Bronchus fibroblast of lung (primary cell): ENCODE data around the gene PLIN4. TPM values are rescaled to one million over a fixed set of nuclear protein-coding genes. Genes with fewer than 3 reads are reported as not detected.

Source experiments
- total RNA-seq: library from RNA; depleted of rRNA; stranded (reverse); fragments of >200 nt; gene quantifications from 2 replicates; pipeline ENCODE4 v1.2.3, GENCODE V29; 2015

Gene PLIN4, protein sequence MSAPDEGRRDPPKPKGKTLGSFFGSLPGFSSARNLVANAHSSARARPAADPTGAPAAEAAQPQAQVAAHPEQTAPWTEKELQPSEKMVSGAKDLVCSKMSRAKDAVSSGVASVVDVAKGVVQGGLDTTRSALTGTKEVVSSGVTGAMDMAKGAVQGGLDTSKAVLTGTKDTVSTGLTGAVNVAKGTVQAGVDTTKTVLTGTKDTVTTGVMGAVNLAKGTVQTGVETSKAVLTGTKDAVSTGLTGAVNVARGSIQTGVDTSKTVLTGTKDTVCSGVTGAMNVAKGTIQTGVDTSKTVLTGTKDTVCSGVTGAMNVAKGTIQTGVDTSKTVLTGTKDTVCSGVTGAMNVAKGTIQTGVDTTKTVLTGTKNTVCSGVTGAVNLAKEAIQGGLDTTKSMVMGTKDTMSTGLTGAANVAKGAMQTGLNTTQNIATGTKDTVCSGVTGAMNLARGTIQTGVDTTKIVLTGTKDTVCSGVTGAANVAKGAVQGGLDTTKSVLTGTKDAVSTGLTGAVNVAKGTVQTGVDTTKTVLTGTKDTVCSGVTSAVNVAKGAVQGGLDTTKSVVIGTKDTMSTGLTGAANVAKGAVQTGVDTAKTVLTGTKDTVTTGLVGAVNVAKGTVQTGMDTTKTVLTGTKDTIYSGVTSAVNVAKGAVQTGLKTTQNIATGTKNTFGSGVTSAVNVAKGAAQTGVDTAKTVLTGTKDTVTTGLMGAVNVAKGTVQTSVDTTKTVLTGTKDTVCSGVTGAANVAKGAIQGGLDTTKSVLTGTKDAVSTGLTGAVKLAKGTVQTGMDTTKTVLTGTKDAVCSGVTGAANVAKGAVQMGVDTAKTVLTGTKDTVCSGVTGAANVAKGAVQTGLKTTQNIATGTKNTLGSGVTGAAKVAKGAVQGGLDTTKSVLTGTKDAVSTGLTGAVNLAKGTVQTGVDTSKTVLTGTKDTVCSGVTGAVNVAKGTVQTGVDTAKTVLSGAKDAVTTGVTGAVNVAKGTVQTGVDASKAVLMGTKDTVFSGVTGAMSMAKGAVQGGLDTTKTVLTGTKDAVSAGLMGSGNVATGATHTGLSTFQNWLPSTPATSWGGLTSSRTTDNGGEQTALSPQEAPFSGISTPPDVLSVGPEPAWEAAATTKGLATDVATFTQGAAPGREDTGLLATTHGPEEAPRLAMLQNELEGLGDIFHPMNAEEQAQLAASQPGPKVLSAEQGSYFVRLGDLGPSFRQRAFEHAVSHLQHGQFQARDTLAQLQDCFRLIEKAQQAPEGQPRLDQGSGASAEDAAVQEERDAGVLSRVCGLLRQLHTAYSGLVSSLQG (N-terminal part only)
- total RNA-seq: 0.15 and 0.17 TPM in 2 replicates

DNA sequence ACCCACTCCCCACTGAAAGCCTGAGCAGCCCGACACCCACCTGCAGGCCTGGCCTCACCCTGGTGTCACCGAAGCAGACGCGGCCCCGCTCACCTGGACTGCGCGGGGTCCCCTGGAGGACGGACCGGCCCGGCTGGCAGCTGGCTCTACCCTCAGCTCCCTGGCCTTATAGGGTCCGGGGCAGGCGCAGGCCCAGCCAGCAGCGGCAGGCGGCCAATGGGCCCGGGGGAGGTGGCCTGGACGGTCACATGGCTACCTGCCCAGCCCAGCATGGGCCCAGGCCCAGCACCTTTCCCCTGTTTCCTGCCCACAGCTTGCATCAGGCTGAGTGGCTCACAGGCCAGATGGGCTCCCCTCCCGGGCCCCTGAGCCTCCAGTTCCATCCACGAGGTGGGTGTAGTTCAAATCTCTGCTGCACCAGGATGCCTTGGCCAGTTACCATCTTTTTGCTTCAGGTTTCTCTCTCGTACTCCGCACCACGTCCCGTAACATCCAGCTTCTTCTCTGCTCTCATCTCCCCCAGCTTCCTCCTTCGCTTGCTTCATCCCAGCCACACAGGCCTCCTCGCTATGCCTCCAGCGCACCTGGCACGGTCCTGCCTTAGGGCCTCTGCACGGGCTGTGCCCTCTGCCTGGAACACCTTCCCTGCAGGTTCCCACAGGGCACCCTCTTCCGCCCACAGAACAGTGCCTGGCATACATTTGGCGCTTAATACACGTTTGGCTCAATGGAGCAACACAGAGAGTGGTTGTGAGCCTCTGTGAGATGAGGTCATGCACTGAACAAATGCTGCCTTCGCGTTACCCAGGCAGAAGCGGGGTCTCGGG is at the start of gene PLIN4:
Gene PLIN4 (minus strand): TSS at position 142 of the 827 bp plus-strand sequence. CDS start 214 bp downstream, outside the sequence.

DNA sequence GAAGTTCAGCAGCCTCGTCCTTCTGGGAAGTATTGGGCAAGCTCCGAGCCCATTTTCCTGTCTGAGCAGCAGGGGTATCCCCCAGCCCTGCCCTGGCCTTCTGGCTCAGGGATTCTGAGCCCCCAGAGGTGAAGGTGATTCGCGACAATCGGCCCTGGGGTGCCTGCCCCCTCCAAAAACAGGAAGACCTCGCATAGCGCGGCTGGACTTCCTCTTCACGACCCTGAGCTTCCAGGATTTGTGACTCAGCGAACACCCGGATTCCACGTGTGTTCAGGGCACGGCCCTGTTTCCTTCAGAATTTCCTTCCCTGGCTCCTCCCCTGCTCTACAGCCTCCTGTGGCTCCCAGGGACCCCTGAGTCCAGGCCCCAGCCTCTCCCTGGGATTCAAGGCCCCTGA is 41.3 kb upstream of the PLIN4 start, which contains the start of gene SEMA6B:
Gene SEMA6B (minus strand): TSS at position 116 of the 400 bp plus-strand sequence. CDS start 1,227 bp downstream, outside the sequence.

DNA sequence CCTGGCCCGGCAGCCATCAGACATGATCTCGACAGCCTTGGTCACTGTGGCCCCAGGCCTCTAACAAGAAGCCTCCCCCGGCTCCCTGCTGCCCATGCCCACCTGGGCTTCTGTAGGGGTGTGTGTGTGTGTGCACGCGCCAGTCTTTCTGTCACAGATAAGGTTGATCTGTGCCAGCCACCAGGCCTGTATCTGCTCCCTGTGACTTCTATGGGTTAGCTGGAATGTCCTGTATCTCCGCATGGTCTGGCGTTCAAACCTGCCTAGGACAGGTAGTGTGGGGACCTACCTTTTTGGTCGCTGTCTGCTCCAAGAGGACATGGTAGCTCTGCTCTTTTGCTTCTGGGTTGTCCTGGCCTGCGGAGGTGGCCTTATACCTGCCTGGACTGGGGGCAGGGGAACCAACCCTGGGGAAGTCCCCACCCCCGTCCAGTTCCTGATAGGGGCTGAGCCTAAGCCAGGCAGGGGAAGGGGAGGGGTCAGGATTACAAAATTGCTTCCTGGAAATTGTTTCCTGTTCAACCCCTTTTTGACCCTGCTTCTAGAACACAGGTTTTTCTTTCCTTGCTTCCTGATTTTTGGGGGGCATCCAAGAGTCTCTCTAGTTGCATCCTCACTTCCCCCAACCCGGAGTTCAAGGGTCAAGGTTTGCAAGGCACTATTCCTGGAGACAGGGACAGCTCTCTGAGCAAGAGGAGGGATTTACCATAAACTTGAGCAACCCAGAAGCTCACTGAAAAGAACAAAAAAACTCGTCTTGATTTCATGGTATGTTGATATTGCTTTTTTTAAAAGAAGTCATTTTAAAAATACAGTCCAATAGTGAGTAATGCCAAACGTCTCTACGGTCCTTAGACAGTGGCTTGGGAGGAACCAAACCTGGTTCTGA is 21.7 kb upstream of the PLIN4 start, which contains the start of gene LRG1:
Gene LRG1 (minus strand): TSS at position 344 of the 889 bp plus-strand sequence. CDS start 23 bp downstream, at position 321.

DNA sequence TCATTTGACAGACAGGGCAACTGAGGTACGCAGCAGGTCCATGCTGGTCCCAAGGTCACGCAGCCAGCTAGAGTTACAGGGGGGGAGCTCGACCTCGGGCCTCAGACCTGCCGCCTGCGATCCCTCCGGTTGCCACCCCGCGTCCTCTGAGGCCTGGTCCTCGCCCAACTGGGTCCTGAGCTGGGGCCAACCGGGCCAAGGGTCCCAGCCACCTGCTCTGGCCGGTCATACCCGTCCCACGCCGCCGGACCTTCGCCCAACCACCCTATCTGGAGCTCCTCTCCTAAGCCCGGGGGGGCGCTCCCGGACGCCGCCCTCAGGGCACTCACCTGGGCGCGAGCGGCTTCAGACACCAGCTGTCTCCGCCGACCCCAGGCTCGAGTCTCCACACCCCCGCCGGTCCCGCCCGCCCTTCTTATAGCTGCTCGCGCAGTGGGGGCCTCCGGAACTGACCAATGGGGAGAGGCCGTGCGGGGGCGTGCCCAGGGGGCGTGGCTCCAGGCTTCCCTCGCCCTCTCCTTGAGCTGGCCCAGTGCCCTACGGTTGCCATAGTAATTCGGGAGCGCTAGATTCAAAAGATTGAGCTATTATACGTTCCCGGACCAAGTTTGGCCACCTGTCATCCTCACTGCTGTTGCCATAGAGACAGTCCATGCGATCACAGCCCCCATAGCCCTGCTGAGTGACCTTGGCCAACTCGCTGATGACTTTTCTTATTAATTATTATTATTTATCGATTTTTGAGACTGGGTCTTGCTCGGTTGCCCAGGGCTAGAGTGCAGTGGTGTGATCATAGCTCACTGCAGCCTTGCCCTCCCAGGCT is 16.8 kb upstream of the PLIN4 start, which contains the start of gene PLIN5:
Gene PLIN5 (minus strand): TSS at position 389 of the 823 bp plus-strand sequence. CDS start 1,150 bp downstream, outside the sequence.

DNA sequence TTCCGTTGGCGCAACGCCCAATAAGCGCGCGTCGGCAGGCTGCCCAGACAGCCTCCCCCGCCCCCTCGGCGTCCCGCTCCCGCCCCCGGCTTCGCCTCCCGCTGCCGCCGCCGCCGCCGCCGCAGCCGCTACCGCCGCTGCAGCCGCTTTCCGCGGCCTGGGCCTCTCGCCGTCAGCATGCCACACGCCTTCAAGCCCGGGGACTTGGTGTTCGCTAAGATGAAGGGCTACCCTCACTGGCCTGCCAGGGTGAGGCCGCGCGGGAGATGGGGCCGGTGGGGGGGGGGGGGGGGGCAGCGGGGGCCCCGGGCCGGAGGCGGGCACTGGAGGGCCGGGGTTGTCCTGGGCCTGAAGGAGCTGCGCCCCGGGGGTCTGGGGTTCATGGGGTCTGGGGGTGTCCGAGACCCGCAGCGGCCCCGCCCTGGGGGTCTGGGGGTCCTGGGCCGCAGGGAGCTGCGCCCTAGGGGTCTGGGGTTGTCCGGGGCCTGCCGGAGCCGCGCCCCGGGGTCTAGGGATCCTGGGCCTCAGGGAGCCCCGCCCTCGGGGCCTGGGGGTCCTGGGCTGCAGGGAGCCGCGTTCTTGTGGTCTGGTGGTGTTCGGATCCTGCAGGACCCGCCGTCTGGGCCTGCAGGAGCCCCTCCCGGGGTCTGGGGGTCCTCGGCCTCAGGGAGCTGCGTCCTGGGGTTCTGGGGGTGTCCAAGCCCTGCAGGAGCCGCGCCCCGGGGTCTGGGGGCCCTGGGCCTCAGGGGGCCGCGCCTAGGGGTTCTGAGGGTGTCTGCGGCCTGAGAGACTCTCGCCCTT is 45.9 kb downstream of the PLIN4 start, which contains the start of gene HDGFL2:
Gene HDGFL2 (plus strand): TSS at position 124 of the 801 bp plus-strand sequence. CDS start 54 bp downstream, at position 178.

DNA sequence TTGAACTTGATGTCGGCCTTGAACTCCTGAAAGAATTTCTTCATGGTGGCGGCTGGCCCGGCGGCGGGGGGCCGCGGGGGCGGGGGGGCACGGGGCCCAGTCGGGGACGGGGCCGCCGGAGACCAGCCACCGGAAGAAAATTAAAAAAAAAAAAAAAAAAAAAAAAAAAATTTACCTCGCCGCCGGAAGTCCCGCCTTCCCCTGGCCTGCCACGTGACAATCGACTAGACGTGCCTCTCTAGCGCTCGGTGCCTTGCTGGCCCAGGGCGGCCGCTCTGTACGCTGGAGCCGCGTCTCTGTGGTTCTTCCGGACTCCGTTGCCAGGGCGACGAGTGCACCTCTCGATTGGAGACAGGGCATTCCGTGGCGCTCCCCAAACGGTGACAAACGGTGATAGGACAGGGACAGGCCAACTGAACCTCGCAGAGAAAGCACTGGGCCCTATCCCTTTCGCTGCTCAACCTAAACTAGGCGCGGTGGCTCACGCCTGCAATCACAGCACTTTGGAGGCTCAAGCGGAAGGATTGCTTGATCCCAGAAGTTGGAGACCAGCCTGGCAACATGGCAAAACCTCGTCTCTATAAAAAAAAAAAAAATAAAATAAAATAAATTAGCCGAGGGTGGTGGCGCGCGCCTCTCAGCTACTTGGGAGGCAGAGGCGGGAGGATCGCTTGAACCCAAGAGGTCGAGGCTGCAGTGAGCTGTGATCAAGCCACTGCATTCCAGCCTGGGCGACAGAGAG is 60.5 kb downstream of the PLIN4 start, which contains the start of gene UBXN6:
Gene UBXN6 (minus strand): TSS at position 141 of the 742 bp plus-strand sequence. CDS start 97 bp downstream, at position 44.

Other genes starting within 250 kb of the PLIN4 start
- gene SHD, start 239.2 kb downstream of the PLIN4 start, total RNA-seq: not detected in 2 replicates
- not detected in 2 replicates for gene TMIGD2, start 216.1 kb downstream of the PLIN4 start, total RNA-seq
- 24.4 and 28.6 TPM in 2 replicates for gene FSD1, start 213.9 kb downstream of the PLIN4 start, total RNA-seq
- gene STAP2, start 179.7 kb downstream of the PLIN4 start, total RNA-seq: 5.4 and 6.4 TPM in 2 replicates
- 3.5 and 4.8 TPM in 2 replicates for gene MPND, start 174.9 kb downstream of the PLIN4 start, total RNA-seq
- 110 and 114 TPM in 2 replicates for gene SH3GL1, start 117.9 kb downstream of the PLIN4 start, total RNA-seq
- gene CHAF1A, start 115.8 kb downstream of the PLIN4 start, total RNA-seq: 31.1 and 31.4 TPM in 2 replicates
- gene UBXN6, start 60.7 kb downstream of the PLIN4 start, total RNA-seq: 50.1 and 65.6 TPM in 2 replicates
- gene HDGFL2, start 46.2 kb downstream of the PLIN4 start, total RNA-seq: 74.9 and 86.6 TPM in 2 replicates
- not detected in 2 replicates for gene PLIN5, start 16.7 kb upstream of the PLIN4 start, total RNA-seq
- not detected in 2 replicates for gene LRG1, start 21.6 kb upstream of the PLIN4 start, total RNA-seq
- 0.45 and 0.67 TPM in 2 replicates for gene SEMA6B, start 41.2 kb upstream of the PLIN4 start, total RNA-seq
- gene TNFAIP8L1, start 121.0 kb upstream of the PLIN4 start, total RNA-seq: 5.4 and 6.5 TPM in 2 replicates
- 148 and 163 TPM in 2 replicates for gene MYDGF, start 151.9 kb upstream of the PLIN4 start, total RNA-seq
- 70.6 and 71.8 TPM in 2 replicates for gene DPP9, start 205.4 kb upstream of the PLIN4 start, total RNA-seq